ENCODE data around the gene ATP6V0A4.
A peak's percentile ranks its signal among the peaks of the same experiment; 100 is the strongest.

The ATP6V0A4 gene

DNA sequence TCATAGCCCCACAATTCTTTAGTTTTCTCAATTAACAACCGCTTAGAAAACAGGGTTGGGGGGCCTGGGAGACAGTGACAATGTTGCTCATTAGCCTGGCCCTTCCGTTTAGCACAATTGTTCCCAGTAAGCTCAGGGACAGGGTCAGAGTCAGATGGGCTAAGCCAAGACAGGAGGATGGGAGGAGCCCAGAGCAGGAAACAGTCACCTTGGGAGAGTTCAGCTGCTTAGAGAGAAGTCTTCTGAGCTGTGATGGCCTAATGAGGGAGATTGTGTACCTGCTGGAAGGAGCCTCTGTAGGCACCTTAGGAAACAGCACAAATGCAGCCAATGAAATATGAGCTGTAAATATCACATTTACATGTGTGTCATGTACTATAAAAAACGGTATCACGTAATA is 132.7 kb downstream of the ATP6V0A4 start:
- no peak overlapping the region for H3K4me3 ChIP-seq (ENCODE audit: low read length)
- no peak for DNase-seq (ENCODE audit: low read depth)
- TF ChIP-seq, protein P1, sequence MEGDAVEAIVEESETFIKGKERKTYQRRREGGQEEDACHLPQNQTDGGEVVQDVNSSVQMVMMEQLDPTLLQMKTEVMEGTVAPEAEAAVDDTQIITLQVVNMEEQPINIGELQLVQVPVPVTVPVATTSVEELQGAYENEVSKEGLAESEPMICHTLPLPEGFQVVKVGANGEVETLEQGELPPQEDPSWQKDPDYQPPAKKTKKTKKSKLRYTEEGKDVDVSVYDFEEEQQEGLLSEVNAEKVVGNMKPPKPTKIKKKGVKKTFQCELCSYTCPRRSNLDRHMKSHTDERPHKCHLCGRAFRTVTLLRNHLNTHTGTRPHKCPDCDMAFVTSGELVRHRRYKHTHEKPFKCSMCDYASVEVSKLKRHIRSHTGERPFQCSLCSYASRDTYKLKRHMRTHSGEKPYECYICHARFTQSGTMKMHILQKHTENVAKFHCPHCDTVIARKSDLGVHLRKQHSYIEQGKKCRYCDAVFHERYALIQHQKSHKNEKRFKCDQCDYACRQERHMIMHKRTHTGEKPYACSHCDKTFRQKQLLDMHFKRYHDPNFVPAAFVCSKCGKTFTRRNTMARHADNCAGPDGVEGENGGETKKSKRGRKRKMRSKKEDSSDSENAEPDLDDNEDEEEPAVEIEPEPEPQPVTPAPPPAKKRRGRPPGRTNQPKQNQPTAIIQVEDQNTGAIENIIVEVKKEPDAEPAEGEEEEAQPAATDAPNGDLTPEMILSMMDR (conservative IDR thresholded peaks at IDR 0.05; ENCODE audit: low read length), result no peak

DNA sequence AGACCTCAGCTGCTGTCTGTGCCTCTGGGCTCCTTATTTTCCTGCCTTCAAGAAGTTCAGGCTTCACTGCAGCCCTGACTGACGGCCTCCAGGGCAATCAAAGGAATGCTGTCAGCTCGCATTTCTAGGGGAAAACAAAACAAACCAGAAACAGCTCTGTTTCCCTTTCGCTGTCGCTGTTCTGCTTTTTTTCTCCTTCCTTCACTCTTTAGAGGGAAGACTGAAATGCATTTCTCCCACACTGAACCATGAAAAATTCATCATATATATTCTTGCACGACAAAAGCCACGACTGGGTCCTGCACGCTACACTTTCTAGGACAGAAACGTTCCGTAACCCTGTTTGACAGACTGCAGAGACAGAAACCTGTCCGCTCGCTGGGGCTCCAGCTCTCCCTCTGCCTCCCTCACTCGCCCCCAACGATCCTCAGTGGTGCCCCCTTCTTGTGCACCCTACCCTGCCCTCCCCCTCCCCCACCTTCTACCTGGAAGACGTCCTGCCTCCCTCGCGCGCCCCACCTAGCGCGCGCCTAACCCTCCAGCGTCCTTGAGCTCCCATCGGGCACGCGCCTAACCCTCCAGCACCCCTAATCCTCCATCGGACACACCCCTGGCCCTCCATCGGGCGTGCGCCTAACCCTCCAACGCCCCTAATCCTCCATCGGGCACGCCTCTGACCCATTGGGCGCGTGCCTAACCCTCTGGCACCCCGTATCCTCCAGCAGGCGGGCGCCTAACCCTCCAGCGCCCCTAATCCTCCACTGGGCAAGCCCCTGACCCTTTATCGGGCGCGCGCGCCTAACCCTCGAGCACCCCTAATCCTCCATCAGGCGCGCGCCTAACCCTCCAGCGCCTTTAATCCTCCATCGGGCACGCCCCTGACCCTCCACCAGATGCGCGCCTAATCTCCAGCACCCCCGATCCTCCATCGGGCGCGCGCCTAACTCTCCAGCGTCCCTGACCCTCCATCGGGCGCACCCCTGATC is 134.0 kb downstream of the ATP6V0A4 start:
- H3K4me3 ChIP-seq (ENCODE audit: low read length), result peak overlapping the region; percentile 37
- TF ChIP-seq, protein P1 (conservative IDR thresholded peaks at IDR 0.05; ENCODE audit: low read length), result no peak
- DNase-seq (ENCODE audit: low read depth), result no peak

DNA sequence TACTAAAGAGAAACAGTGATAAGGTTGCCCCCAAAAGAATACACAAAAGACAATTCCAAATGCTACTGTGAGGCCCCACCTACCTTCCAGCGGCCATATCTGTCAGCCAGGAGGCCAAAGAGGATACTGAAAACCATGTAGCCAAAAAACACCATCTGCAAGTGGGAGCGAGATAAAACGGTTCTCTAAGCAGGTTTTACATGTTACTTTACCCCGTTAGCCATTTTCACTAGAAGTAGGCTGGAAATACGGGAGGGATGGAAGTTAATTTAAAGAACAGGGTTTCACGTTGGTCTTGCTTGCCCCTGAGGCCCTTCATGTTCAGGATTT is 135.0 kb downstream of the ATP6V0A4 start:
- H3K4me3 ChIP-seq (ENCODE audit: low read length), result no peak overlapping the region
- no peak for DNase-seq (ENCODE audit: low read depth)
- TF ChIP-seq, protein P1 (conservative IDR thresholded peaks at IDR 0.05; ENCODE audit: low read length), result no peak

DNA sequence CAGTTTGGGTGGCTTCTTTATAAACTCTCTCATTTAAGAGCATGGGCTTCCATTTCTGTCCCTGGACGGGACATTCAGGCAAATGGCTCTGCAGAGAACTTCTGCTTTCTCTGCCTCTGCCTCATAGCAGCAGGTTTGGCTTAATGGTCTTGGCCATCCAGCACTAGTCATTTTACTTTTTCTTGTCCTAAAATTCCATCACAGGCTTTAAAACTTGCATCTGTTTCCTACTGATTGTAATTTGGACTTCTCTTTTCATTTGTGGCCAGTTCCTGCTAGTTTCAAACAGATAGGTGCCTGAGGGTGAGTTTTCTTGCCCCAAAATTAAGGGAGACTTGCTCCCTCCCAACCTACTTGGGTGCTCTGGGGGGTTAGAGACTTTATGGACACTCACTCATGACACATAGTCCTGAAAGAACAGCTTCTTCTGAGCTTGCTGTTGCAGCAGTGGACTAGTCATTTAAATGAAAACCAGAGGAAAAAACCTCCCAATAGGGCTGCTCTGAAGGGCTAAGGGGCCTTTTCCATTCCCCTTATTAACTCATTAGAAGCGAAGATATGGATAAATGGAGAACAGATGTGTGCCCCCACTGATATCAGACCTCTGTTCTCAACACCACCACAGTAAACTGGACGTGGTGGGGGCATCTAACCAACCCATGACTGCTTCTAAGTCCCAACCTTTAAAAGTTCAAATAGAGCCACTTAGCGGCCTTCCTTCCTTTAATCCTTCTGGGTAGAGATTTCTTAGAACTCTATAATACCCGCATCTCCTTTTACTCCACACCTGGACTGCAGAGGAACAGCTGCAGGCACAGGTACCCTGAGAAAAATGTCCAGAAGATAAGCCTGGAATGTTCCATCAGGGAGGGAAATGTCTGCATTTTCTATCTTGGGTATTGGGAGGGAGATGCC is 135.7 kb downstream of the ATP6V0A4 start:
- H3K4me3 ChIP-seq (ENCODE audit: low read length), result no peak overlapping the region
- no peak for DNase-seq (ENCODE audit: low read depth)
- TF ChIP-seq, protein P1 (conservative IDR thresholded peaks at IDR 0.05; ENCODE audit: low read length), result no peak

DNA sequence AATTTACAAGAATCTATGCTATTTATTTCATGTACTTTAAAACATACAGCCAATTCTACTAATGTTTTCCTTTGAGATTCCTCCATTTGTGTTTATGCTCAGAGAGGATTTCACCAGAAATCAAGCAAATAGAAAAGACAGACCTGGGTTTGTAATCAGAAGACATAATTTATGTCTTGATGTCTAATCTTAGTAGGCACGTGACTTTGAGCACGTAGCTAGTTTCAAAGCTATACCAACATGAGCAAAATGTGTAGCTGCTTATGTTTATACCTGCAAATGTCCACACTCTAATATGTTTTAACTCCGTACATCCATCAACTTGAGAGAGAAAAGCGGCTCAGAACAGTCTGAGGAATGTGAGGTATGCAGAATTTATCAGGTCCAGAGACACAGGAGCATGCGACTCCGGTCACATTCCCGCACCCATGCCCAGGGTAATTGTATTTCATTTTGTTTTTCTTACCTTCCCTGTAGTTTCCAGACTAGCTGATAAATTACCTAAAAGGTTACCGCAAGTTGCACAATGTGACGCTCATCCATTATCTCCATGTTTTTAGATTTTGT is 136.8 kb downstream of the ATP6V0A4 start:
- H3K4me3 ChIP-seq (ENCODE audit: low read length), result no peak overlapping the region
- DNase-seq (ENCODE audit: low read depth), result no peak
- TF ChIP-seq, protein P1 (conservative IDR thresholded peaks at IDR 0.05; ENCODE audit: low read length), result no peak

DNA sequence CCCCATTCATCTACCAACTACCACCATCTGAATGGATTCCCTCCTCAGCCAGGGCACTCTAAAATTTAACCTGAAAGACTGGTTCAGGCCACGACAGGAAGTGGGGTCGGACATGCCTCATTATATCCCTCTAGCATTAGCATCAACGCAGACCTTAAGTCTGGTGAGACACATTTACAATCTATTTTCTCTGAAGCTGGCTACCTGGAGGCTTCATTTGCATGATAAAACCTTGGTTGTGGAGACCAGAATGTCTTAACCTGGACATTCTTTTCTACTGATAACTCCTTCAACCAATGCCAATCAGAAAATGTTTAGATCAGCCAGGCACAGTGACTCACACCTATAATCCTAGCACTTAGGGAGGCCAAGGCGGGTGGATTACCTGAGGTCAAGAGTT is 139.1 kb downstream of the ATP6V0A4 start:
- DNase-seq (ENCODE audit: low read depth), result no peak
- H3K4me3 ChIP-seq (ENCODE audit: low read length), result no peak overlapping the region
- TF ChIP-seq, protein P1 (conservative IDR thresholded peaks at IDR 0.05; ENCODE audit: low read length), result no peak

Data from AG10803 (cell line).